ENCODE results near the gene COTL1.
"Not testable (repeated sequence)": the region's sequence is repeated elsewhere in the genome, so short reads cannot be mapped to it uniquely, and the experiment has no call there.

The COTL1 gene

DNA sequence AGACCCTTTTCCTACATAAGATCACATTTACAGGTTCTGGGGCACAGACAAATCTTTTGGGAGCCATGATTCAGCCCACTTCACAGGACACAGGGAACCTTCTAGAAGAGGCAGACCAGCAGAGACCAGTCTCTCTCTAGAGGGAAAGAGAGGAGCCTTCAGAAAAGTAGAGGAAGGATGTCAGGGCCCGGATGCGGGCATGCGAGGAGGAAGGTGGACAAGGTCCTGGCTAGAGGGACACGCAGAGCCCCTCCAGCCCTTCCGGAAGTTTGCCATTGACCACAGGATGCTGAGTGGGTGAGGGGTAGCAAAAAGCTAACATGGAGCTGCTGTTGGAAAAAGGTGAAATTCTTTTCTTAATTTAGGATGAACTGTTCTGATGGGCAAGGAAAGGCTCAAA lies 57.6 kb downstream of the COTL1 start:
- Histone ChIP-seq H3K27me3 (ENCODE audit: control insufficient read depth in 1 of 2, insufficient read depth in 1 of 2, low read length in 2 of 2) (peaks cover 0 to 4% of the 10 kb centered on the region in 2 experiments), H3K9me3 (ENCODE audit: control insufficient read depth, low read length) (no peaks in the 10 kb centered on the region), H3K4me1 (ENCODE audit: control insufficient read depth, insufficient read depth, low read depth, low read length) (peaks cover 11% of the 10 kb centered on the region), H3K4me3 (ENCODE audit: insufficient read depth in 1 of 2, low read depth in 1 of 2, low read length in 2 of 2) (no peak overlapping the region), H3K4ac (ENCODE audit: low read depth in 1 of 2, low read length in 2 of 2) (no peak overlapping the region), H4K91ac (ENCODE audit: low read length) (no peak overlapping the region), H3K14ac (ENCODE audit: low read length in 2 of 2) (no peak overlapping the region), H3K27ac (ENCODE audit: low read length, poor library complexity, severe bottlenecking) (no peak overlapping the region), H3K18ac (ENCODE audit: low read depth in 1 of 2, low read length in 2 of 2) (no peak overlapping the region), H4K8ac (ENCODE audit: low read length) (no peak overlapping the region), H2BK5ac (ENCODE audit: low read depth, low read length, poor library complexity, severe bottlenecking) (no peak overlapping the region), H2BK12ac (ENCODE audit: low read length in 2 of 2) (no peak overlapping the region), H3K4me2 (ENCODE audit: low read length, poor library complexity, severe bottlenecking) (no peak overlapping the region), H3K79me1 (replicated peaks; ENCODE audit: low read length, poor library complexity, severe bottlenecking) (peaks cover 2% of the 10 kb centered on the region), H3K23ac (ENCODE audit: low read length in 2 of 2) (no peak overlapping the region), H3K36me3 (ENCODE audit: control insufficient read depth in 1 of 2, insufficient read depth in 2 of 2, low read depth in 1 of 2, low read length in 2 of 2) (peaks cover 30 to 38% of the 10 kb centered on the region in 2 experiments), H2BK15ac (ENCODE audit: low read depth, poor library complexity, severe bottlenecking) (no peak overlapping the region), H3K9ac (ENCODE audit: low read length) (no peak overlapping the region), H2BK120ac (ENCODE audit: low read depth, low read length) (no peak overlapping the region), H2AFZ (ENCODE audit: low read depth, low read length) (no peak overlapping the region), H2AK5ac (ENCODE audit: low read length, severe bottlenecking) (no peak overlapping the region)
- WGBS, result 95% methylated on average over 5 of the region's 5 CpGs
- no peak for DNase-seq

DNA sequence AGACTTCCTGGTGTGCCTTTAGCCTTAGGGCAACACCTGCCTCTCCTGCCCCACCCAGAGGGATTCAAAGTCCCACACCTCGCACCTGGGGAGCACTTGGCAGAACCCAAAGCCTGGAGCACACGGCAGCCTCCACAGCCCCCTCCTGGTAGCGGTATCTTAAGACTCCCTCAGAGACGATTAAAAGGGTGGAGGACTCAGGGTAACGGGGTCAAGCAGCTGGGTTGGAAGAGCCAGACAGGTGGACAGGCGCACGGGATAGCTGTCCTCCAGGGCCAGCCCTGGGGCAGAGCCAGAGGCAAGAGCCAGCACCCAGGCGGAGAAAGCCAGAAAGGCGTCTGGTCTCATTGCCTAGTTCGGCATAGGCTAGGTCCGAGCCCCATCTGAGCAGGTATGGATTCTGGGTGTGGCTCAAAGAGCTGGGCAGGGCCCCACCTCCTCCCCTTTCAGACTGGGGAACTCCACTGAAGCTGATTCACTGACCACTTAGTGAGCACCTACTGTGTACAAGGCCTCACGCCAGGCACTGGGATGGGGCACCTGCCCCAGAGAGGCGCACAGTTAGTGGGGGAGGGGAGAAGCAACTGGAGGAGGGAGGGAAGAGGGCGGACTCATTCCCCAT lies 58.5 kb downstream of the COTL1 start:
- Histone ChIP-seq H2BK12ac (ENCODE audit: low read length in 2 of 2) (no peak overlapping the region), H2AK5ac (ENCODE audit: low read length, severe bottlenecking) (no peak overlapping the region), H4K91ac (ENCODE audit: low read length) (no peak overlapping the region), H3K36me3 (ENCODE audit: control insufficient read depth in 1 of 2, insufficient read depth in 2 of 2, low read depth in 1 of 2, low read length in 2 of 2) (peaks cover 24 to 32% of the 10 kb centered on the region in 2 experiments), H3K27ac (ENCODE audit: low read length, poor library complexity, severe bottlenecking) (no peak overlapping the region), H3K18ac (ENCODE audit: low read depth in 1 of 2, low read length in 2 of 2) (no peak overlapping the region), H2BK120ac (ENCODE audit: low read depth, low read length) (no peak overlapping the region), H3K4ac (ENCODE audit: low read depth in 1 of 2, low read length in 2 of 2) (no peak overlapping the region), H3K27me3 (ENCODE audit: control insufficient read depth in 1 of 2, insufficient read depth in 1 of 2, low read length in 2 of 2) (peaks cover 0 to 4% of the 10 kb centered on the region in 2 experiments), H2AFZ (ENCODE audit: low read depth, low read length) (no peak overlapping the region), H3K14ac (ENCODE audit: low read length in 2 of 2) (no peak overlapping the region), H2BK15ac (ENCODE audit: low read depth, poor library complexity, severe bottlenecking) (no peak overlapping the region), H4K8ac (ENCODE audit: low read length) (no peak overlapping the region), H3K23ac (ENCODE audit: low read length in 2 of 2) (no peak overlapping the region), H2BK5ac (ENCODE audit: low read depth, low read length, poor library complexity, severe bottlenecking) (no peak overlapping the region), H3K9me3 (ENCODE audit: control insufficient read depth, low read length) (no peaks in the 10 kb centered on the region), H3K4me3 (ENCODE audit: insufficient read depth in 1 of 2, low read depth in 1 of 2, low read length in 2 of 2) (no peak overlapping the region), H3K9ac (ENCODE audit: low read length) (no peak overlapping the region), H3K79me1 (replicated peaks; ENCODE audit: low read length, poor library complexity, severe bottlenecking) (no peaks in the 10 kb centered on the region), H3K4me1 (ENCODE audit: control insufficient read depth, insufficient read depth, low read depth, low read length) (peaks cover 11% of the 10 kb centered on the region), H3K4me2 (ENCODE audit: low read length, poor library complexity, severe bottlenecking) (no peak overlapping the region)
- no peak for DNase-seq
- WGBS, result 94% methylated on average over 13 of the region's 14 CpGs

DNA sequence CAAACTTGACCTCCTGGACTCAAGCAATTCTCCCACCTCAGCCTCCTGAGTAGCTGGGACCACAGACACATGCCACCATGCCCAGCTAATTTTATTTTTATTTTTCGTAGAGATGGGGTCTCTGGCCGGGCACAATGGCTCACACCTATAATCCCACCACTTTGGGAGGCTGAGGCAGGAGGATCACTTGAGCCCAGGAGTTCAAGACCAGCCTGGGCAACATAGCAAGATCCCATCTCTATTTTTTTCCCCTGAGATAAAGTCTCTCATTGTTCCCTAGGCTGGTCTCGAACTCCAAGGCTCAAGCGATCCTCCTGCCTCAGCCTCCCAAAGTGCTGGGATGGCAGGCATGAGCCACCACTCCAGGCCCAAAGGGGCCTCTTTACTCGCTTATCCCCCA lies 59.0 kb downstream of the COTL1 start:
- H2AK5ac ChIP-seq (ENCODE audit: low read length, severe bottlenecking); H4K8ac ChIP-seq (ENCODE audit: low read length); H2BK120ac ChIP-seq (ENCODE audit: low read depth, low read length); H3K9ac ChIP-seq (ENCODE audit: low read length); H3K4me3 ChIP-seq (ENCODE audit: insufficient read depth in 1 of 2, low read depth in 1 of 2, low read length in 2 of 2); H2BK15ac ChIP-seq (ENCODE audit: low read depth, poor library complexity, severe bottlenecking); H2BK12ac ChIP-seq (ENCODE audit: low read length in 2 of 2); H3K23ac ChIP-seq (ENCODE audit: low read length in 2 of 2); H3K14ac ChIP-seq (ENCODE audit: low read length in 2 of 2); H3K18ac ChIP-seq (ENCODE audit: low read depth in 1 of 2, low read length in 2 of 2); DNase-seq; H3K27me3 ChIP-seq (ENCODE audit: control insufficient read depth in 1 of 2, insufficient read depth in 1 of 2, low read length in 2 of 2); H2BK5ac ChIP-seq (ENCODE audit: low read depth, low read length, poor library complexity, severe bottlenecking); H3K79me1 ChIP-seq (replicated peaks; ENCODE audit: low read length, poor library complexity, severe bottlenecking); H4K91ac ChIP-seq (ENCODE audit: low read length); H3K9me3 ChIP-seq (ENCODE audit: control insufficient read depth, low read length); H3K4me2 ChIP-seq (ENCODE audit: low read length, poor library complexity, severe bottlenecking); H3K4ac ChIP-seq (ENCODE audit: low read depth in 1 of 2, low read length in 2 of 2); H2AFZ ChIP-seq (ENCODE audit: low read depth, low read length); H3K27ac ChIP-seq (ENCODE audit: low read length, poor library complexity, severe bottlenecking): not testable (repeated sequence)
- H3K36me3 ChIP-seq (ENCODE audit: control insufficient read depth in 1 of 2, insufficient read depth in 2 of 2, low read depth in 1 of 2, low read length in 2 of 2), result peaks cover 18 to 26% of the 10 kb centered on the region in 2 experiments
- peaks cover 11% of the 10 kb centered on the region for H3K4me1 ChIP-seq (ENCODE audit: control insufficient read depth, insufficient read depth, low read depth, low read length)
- 97% methylated on average over 5 of the region's 5 CpGs for WGBS

DNA sequence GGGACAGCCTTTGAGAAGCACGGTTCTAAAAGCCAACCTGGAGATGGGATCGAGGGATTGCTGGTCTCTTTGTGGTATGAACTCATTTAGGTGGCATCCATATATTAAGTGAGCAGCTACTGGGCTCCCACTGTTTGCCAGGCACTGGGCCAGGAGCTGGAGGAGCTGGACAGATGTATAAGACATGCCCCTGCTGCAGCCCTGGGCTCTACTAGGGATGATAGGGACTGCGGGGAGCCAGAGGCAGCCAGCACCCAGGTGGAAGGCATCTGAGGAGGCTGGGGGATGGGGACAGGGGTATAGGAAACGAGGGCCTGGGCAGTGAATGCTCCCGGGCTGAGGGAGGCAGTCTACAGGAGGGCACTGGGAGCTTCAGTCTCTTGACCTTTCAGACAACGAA lies 60.4 kb downstream of the COTL1 start:
- H3K4me2 ChIP-seq (ENCODE audit: low read length, poor library complexity, severe bottlenecking), result no peak overlapping the region
- H3K18ac ChIP-seq (ENCODE audit: low read depth in 1 of 2, low read length in 2 of 2), result no peak overlapping the region
- H4K8ac ChIP-seq (ENCODE audit: low read length), result no peak overlapping the region
- no peak overlapping the region for H2BK120ac ChIP-seq (ENCODE audit: low read depth, low read length)
- H3K4ac ChIP-seq (ENCODE audit: low read depth in 1 of 2, low read length in 2 of 2), result no peak overlapping the region
- no peak overlapping the region for H3K27ac ChIP-seq (ENCODE audit: low read length, poor library complexity, severe bottlenecking)
- H3K14ac ChIP-seq (ENCODE audit: low read length in 2 of 2), result no peak overlapping the region
- H3K9ac ChIP-seq (ENCODE audit: low read length), result no peak overlapping the region
- peaks cover 8 to 14% of the 10 kb centered on the region in 2 experiments for H3K36me3 ChIP-seq (ENCODE audit: control insufficient read depth in 1 of 2, insufficient read depth in 2 of 2, low read depth in 1 of 2, low read length in 2 of 2)
- H2AK5ac ChIP-seq (ENCODE audit: low read length, severe bottlenecking), result no peak overlapping the region
- no peak overlapping the region for H2BK15ac ChIP-seq (ENCODE audit: low read depth, poor library complexity, severe bottlenecking)
- no peak overlapping the region for H3K23ac ChIP-seq (ENCODE audit: low read length in 2 of 2)
- no peak overlapping the region for H2BK5ac ChIP-seq (ENCODE audit: low read depth, low read length, poor library complexity, severe bottlenecking)
- peaks cover 14% of the 10 kb centered on the region for H3K4me1 ChIP-seq (ENCODE audit: control insufficient read depth, insufficient read depth, low read depth, low read length)
- DNase-seq, result no peak
- peaks cover 0 to 4% of the 10 kb centered on the region in 2 experiments for H3K27me3 ChIP-seq (ENCODE audit: control insufficient read depth in 1 of 2, insufficient read depth in 1 of 2, low read length in 2 of 2)
- H3K79me1 ChIP-seq (replicated peaks; ENCODE audit: low read length, poor library complexity, severe bottlenecking), result no peaks in the 10 kb centered on the region
- 68% methylated on average over 6 of the region's 6 CpGs for WGBS
- no peaks in the 10 kb centered on the region for H3K9me3 ChIP-seq (ENCODE audit: control insufficient read depth, low read length)
- H2AFZ ChIP-seq (ENCODE audit: low read depth, low read length), result no peak overlapping the region
- H3K4me3 ChIP-seq (ENCODE audit: insufficient read depth in 1 of 2, low read depth in 1 of 2, low read length in 2 of 2), result no peak overlapping the region
- no peak overlapping the region for H2BK12ac ChIP-seq (ENCODE audit: low read length in 2 of 2)
- no peak overlapping the region for H4K91ac ChIP-seq (ENCODE audit: low read length)

Measured in mesenchymal stem cell (in vitro differentiated cells and primary cell).